ENCODE results near the gene CD44. TPM values are rescaled to one million over a fixed set of nuclear protein-coding genes. Genes with fewer than 3 reads are reported as not detected.

CD44 gene
- total RNA-seq, 1 experiment from 2014 or later, result 15.9 TPM

DNA sequence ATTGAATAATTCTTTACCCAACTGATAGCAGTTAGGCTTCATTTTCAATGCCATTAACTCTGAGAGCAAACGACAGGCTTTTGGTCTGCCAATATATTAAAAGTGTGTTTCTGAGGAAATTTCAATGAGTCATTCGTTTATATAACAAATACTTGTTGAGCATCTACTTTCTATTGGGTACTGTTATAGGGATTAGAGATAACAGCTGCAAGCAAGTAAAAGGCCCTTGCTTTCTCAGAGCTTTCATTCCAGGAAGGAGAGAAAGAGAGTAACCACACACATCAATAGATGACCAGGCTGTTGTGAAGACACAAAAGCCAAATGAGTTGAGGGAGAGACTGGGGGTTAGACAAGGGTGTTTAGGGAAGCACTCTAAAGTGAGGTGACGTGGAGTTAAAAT, 35.7 kb downstream of the CD44 start:
- ChIA-PET POLR2A (ENCODE audit: low non-redundant PET) (no interaction called here), CTCF (no interaction called here)
- TF ChIP-seq EZH2 (IDR thresholded peaks at IDR 0.05; ENCODE audit: borderline replicate concordance, low read depth, low read length, poor library complexity, severe bottlenecking), result no peak
- TF ChIP-seq, protein P1, sequence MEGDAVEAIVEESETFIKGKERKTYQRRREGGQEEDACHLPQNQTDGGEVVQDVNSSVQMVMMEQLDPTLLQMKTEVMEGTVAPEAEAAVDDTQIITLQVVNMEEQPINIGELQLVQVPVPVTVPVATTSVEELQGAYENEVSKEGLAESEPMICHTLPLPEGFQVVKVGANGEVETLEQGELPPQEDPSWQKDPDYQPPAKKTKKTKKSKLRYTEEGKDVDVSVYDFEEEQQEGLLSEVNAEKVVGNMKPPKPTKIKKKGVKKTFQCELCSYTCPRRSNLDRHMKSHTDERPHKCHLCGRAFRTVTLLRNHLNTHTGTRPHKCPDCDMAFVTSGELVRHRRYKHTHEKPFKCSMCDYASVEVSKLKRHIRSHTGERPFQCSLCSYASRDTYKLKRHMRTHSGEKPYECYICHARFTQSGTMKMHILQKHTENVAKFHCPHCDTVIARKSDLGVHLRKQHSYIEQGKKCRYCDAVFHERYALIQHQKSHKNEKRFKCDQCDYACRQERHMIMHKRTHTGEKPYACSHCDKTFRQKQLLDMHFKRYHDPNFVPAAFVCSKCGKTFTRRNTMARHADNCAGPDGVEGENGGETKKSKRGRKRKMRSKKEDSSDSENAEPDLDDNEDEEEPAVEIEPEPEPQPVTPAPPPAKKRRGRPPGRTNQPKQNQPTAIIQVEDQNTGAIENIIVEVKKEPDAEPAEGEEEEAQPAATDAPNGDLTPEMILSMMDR (conservative IDR thresholded peaks at IDR 0.05; ENCODE audit: low read depth, low read length), result no peak
- Histone ChIP-seq H3K9me3 (ENCODE audit: low read depth, low read length, poor library complexity, severe bottlenecking) (no peaks in the 10 kb centered on the region), H3K4me1 (ENCODE audit: insufficient read depth, low read length, poor library complexity, severe bottlenecking) (no peaks in the 10 kb centered on the region), H3K27ac (ENCODE audit: low read depth, low read length, poor library complexity, severe bottlenecking) (no peak overlapping the region), H3K27me3 (replicated peaks; ENCODE audit: insufficient read depth, low read depth, low read length, poor library complexity) (peaks cover 15% of the 10 kb centered on the region), H3K36me3 (ENCODE audit: insufficient read depth, low read length, poor library complexity, severe bottlenecking) (no peaks in the 10 kb centered on the region), H3K4me3 (ENCODE audit: low read depth, low read length, poor library complexity, severe bottlenecking) (no peak overlapping the region)
- intact Hi-C loops (cut with micrococcal nuclease; ENCODE audit: unreplicated experiment), result no loop called here
- no TSS peak for BruUV-seq (replicated peaks)
- DNase-seq (ENCODE audit: low spot score), result no peak

DNA sequence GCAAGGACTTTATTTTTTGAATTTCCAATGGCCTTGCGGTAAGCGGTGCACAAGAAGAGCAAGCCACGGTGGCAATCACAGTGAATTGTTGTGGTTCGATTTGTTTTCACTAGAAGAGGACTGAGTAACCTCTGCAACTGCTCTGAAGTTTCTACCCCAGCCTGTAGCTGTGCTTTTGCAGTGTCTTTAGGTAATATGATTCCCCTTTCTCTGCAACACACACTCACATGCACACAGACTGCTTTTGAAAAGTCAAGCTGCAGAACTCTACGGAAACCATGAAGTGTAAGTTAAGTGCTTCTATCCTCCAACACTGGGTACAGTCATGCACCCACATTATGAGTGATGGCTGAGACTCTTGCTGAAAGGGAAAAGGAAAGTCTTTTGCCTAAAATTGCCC, 38.4 kb downstream of the CD44 start:
- no peaks in the 10 kb centered on the region for H3K36me3 ChIP-seq (ENCODE audit: insufficient read depth, low read length, poor library complexity, severe bottlenecking)
- H3K4me1 ChIP-seq (ENCODE audit: insufficient read depth, low read length, poor library complexity, severe bottlenecking), result no peaks in the 10 kb centered on the region
- BruUV-seq (replicated peaks), result no TSS peak
- peaks cover 7% of the 10 kb centered on the region for H3K27me3 ChIP-seq (replicated peaks; ENCODE audit: insufficient read depth, low read depth, low read length, poor library complexity)
- TF ChIP-seq, protein P1 (conservative IDR thresholded peaks at IDR 0.05; ENCODE audit: low read depth, low read length), result no peak
- TF ChIP-seq EZH2 (IDR thresholded peaks at IDR 0.05; ENCODE audit: borderline replicate concordance, low read depth, low read length, poor library complexity, severe bottlenecking), result no peak
- intact Hi-C loops (cut with micrococcal nuclease; ENCODE audit: unreplicated experiment), result no loop called here
- ChIA-PET POLR2A (ENCODE audit: low non-redundant PET) (no interaction called here), CTCF (no interaction called here)
- DNase-seq (ENCODE audit: low spot score), result no peak
- H3K4me3 ChIP-seq (ENCODE audit: low read depth, low read length, poor library complexity, severe bottlenecking), result no peak overlapping the region
- no peak overlapping the region for H3K27ac ChIP-seq (ENCODE audit: low read depth, low read length, poor library complexity, severe bottlenecking)
- H3K9me3 ChIP-seq (ENCODE audit: low read depth, low read length, poor library complexity, severe bottlenecking), result no peaks in the 10 kb centered on the region

- no TSS peak for BruUV-seq (replicated peaks)
- intact Hi-C loops (cut with micrococcal nuclease; ENCODE audit: unreplicated experiment), result no loop called here
- CTCF ChIA-PET, result no interaction called here
Observed at GRCh38 chr11:35178067-35178805, 39.3 kb downstream of the CD44 start.

More at GRCh38 chr11:35178067-35178805, 39.3 kb downstream of the CD44 start:
- Histone ChIP-seq H3K27ac (ENCODE audit: low read depth, low read length, poor library complexity, severe bottlenecking) (no peak overlapping the region), H3K4me1 (ENCODE audit: insufficient read depth, low read length, poor library complexity, severe bottlenecking) (no peaks in the 10 kb centered on the region), H3K27me3 (replicated peaks; ENCODE audit: insufficient read depth, low read depth, low read length, poor library complexity) (peaks cover 4% of the 10 kb centered on the region), H3K36me3 (ENCODE audit: insufficient read depth, low read length, poor library complexity, severe bottlenecking) (no peaks in the 10 kb centered on the region), H3K4me3 (ENCODE audit: low read depth, low read length, poor library complexity, severe bottlenecking) (no peak overlapping the region), H3K9me3 (ENCODE audit: low read depth, low read length, poor library complexity, severe bottlenecking) (no peaks in the 10 kb centered on the region)
- DNase-seq (ENCODE audit: low spot score), result no peak
- TF ChIP-seq, protein P1 (conservative IDR thresholded peaks at IDR 0.05; ENCODE audit: low read depth, low read length), result no peak
- no peak for TF ChIP-seq EZH2 (IDR thresholded peaks at IDR 0.05; ENCODE audit: borderline replicate concordance, low read depth, low read length, poor library complexity, severe bottlenecking)
- POLR2A ChIA-PET (ENCODE audit: low non-redundant PET), result no interaction called here

Measured in A673 (cell line).